Endothelial cell (in vitro differentiated cells): ENCODE measurements around the gene ACSL3. TPM values are rescaled to one million over a fixed set of nuclear protein-coding genes. Genes with fewer than 3 reads are reported as not detected.
A peak's percentile ranks its signal among the peaks of the same experiment; 100 is the strongest.

Source experiments
- DNase-seq: peaks from one replicate; pipeline ENCODE4 v3.0.0; 2021; ENCODE audit warnings: low spot score
- H3K27ac Mint-ChIP-seq: one replicate; pipeline ENCODE4 v1.8.0; 2021; ENCODE audit warnings: mixed read lengths, inconsistent platforms; ENCODE audit not compliant: unreplicated experiment
- H3K27me3 Mint-ChIP-seq: one replicate; pipeline ENCODE4 v1.8.0; 2021; ENCODE audit warnings: mild to moderate bottlenecking, moderate library complexity, mixed read lengths, inconsistent platforms; ENCODE audit not compliant: unreplicated experiment
- H3K36me3 Mint-ChIP-seq: one replicate; pipeline ENCODE4 v1.8.0; 2021; ENCODE audit warnings: mild to moderate bottlenecking, low read depth, mixed read lengths, inconsistent platforms; ENCODE audit not compliant: unreplicated experiment
- H3K4me1 Mint-ChIP-seq: one replicate; pipeline ENCODE4 v1.8.0; 2021; ENCODE audit warnings: mild to moderate bottlenecking, mixed read lengths, inconsistent platforms; ENCODE audit not compliant: unreplicated experiment
- H3K4me3 Mint-ChIP-seq: one replicate; pipeline ENCODE4 v1.8.0; 2021; ENCODE audit warnings: mild to moderate bottlenecking, mixed read lengths, inconsistent platforms; ENCODE audit not compliant: unreplicated experiment
- H3K9me3 Mint-ChIP-seq: one replicate; pipeline ENCODE4 v1.8.0; 2021; ENCODE audit warnings: mixed read lengths, inconsistent platforms; ENCODE audit not compliant: unreplicated experiment
- total RNA-seq: library from RNA; stranded (reverse); fragmentation: NEBNext Ultra II Directional; extraction: Animal tissue kit (Norgen Biotek cat#: 25700); gene quantifications from one replicate; pipeline ENCODE4 v1.2.1, GENCODE V29; 2021; ENCODE audit not compliant: unreplicated experiment
- TF ChIP-seq, protein P1 (sequence below): fragments of 200-600 bp; sonication (generic); IDR thresholded peaks from one replicate; pipeline ENCODE4 v1.5.0; 2021; ENCODE audit warnings: antibody characterized with exemption; ENCODE audit not compliant: unreplicated experiment

ACSL3 gene
- total RNA-seq, 1 donor from 2014 or later = 163 TPM

DNA sequence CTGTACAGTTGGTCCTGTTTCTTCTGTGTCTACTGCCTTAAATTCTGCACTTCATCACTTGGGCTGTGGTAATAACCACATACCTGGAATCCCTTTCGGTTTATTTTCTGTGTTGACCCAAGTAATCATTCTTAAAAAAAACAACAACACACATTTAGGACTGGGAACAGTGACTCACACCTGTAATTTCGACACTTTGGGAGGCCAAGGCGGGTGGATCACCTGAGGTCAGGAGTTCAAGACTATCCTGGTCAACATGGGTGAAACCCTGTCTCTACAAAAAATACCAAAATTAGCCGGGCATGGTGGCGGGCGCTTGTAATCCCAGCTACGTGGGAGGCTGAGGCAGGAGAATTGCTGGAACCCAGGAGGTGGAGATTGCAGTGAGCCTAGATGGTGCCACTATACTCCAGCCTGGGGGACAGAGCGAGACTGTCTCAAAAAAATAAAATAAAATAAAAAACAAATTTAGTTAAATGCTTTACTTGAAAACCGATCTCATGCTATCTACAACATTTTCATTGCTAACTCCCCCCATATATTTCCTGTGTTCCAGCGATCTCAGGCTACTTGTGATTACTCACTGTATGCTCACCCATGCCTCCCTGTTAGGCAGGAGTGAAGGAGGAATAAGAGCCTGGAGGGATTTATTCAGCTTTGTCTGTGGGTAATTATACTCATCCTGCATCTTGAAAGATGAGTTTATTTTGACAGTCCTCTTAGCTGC, 18.2 kb downstream of the ACSL3 start:
- peak overlapping the region; percentile 95 for H3K27ac Mint-ChIP-seq
- H3K4me3 Mint-ChIP-seq = peak overlapping the region; percentile 2
- TF ChIP-seq, protein P1, sequence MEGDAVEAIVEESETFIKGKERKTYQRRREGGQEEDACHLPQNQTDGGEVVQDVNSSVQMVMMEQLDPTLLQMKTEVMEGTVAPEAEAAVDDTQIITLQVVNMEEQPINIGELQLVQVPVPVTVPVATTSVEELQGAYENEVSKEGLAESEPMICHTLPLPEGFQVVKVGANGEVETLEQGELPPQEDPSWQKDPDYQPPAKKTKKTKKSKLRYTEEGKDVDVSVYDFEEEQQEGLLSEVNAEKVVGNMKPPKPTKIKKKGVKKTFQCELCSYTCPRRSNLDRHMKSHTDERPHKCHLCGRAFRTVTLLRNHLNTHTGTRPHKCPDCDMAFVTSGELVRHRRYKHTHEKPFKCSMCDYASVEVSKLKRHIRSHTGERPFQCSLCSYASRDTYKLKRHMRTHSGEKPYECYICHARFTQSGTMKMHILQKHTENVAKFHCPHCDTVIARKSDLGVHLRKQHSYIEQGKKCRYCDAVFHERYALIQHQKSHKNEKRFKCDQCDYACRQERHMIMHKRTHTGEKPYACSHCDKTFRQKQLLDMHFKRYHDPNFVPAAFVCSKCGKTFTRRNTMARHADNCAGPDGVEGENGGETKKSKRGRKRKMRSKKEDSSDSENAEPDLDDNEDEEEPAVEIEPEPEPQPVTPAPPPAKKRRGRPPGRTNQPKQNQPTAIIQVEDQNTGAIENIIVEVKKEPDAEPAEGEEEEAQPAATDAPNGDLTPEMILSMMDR = no peak
- H3K4me1 Mint-ChIP-seq = peaks cover 32% of the 10 kb centered on the region
- H3K9me3 Mint-ChIP-seq = no peaks in the 10 kb centered on the region
- DNase-seq = no peak
- no peaks in the 10 kb centered on the region for H3K27me3 Mint-ChIP-seq
- H3K36me3 Mint-ChIP-seq = no peaks in the 10 kb centered on the region

GRCh38 chr2:222879604-222879933, 18.7 kb downstream of the ACSL3 start:
- TF ChIP-seq, protein P1 = no peak
- H3K4me1 Mint-ChIP-seq = peaks cover 38% of the 10 kb centered on the region
- H3K27ac Mint-ChIP-seq = peak overlapping the region; percentile 33
- H3K27me3 Mint-ChIP-seq = no peaks in the 10 kb centered on the region
- H3K4me3 Mint-ChIP-seq = no peak overlapping the region
- DNase-seq = no peak
- H3K9me3 Mint-ChIP-seq = no peaks in the 10 kb centered on the region
- no peaks in the 10 kb centered on the region for H3K36me3 Mint-ChIP-seq

- Mint-ChIP-seq H3K4me3 (no peak overlapping the region), H3K4me1 (peaks cover 40% of the 10 kb centered on the region), H3K36me3 (no peaks in the 10 kb centered on the region), H3K9me3 (no peaks in the 10 kb centered on the region), H3K27me3 (peaks cover 1% of the 10 kb centered on the region), H3K27ac (no peak overlapping the region)
- no peak for DNase-seq
- TF ChIP-seq, protein P1 = no peak
Measured at GRCh38 chr2:222882484-222882928, 21.7 kb downstream of the ACSL3 start.

DNA sequence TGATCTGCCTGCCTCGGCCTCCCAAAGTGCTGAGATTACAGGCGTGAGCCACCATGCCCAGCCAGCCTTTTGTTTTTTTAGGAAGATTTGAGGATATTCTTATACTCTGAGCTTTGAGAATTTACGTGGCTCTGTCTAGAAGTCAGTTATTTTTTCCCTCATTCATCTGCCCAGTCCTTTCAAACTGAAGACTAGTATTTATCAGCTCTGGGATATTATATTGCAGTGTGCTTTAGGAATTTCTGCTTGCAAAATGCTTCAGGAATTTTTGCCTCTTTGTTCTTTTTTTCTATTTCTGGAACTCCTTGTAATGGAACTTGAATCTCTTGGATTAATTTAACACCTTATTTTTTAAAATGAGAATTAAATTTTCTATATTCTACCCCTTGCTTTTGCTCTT, 22.6 kb downstream of the ACSL3 start:
- Mint-ChIP-seq H3K36me3 (no peaks in the 10 kb centered on the region), H3K27ac (no peak overlapping the region), H3K4me1 (peaks cover 42% of the 10 kb centered on the region), H3K4me3 (no peak overlapping the region), H3K9me3 (no peaks in the 10 kb centered on the region), H3K27me3 (peaks cover 1% of the 10 kb centered on the region)
- DNase-seq = no peak
- TF ChIP-seq, protein P1 = no peak

GRCh38 chr2:222884114-222884771, 23.4 kb downstream of the ACSL3 start:
- no peak for DNase-seq
- no peaks in the 10 kb centered on the region for H3K9me3 Mint-ChIP-seq
- no peaks in the 10 kb centered on the region for H3K36me3 Mint-ChIP-seq
- H3K27ac Mint-ChIP-seq = no peak overlapping the region
- H3K27me3 Mint-ChIP-seq = peaks cover 3% of the 10 kb centered on the region
- H3K4me3 Mint-ChIP-seq = no peak overlapping the region
- peaks cover 44% of the 10 kb centered on the region for H3K4me1 Mint-ChIP-seq
- TF ChIP-seq, protein P1 = no peak
